Right cardiac atrium (tissue), 5 donors: ENCODE measurements around the gene COX6A1. TPM values are rescaled to one million over a fixed set of nuclear protein-coding genes. Genes with fewer than 3 reads are reported as not detected.

Experiments used
- ATAC-seq, 2 donors: fragments of 200-7000 bp; cut with Tn5 transposase; one replicate each; pipeline versions ENCODE4 v1.8.0 to v1.9.1; 2020; ENCODE audit warnings: moderate library complexity in 2 of 2, mild to moderate bottlenecking in 1 of 2
- DNase-seq, 3 donors: peaks; one replicate each; pipeline ENCODE4 v3.0.0-alpha.2; 2020
- H3K27ac ChIP-seq: one replicate; pipeline ENCODE4 v1.5.1; 2013; ENCODE audit warnings: mild to moderate bottlenecking, low read length, control low read depth, moderate library complexity
- H3K27me3 ChIP-seq: one replicate; pipeline ENCODE4 v1.6.1; 2013; ENCODE audit not compliant: control insufficient read depth, insufficient read depth
- H3K4me1 ChIP-seq: one replicate; pipeline ENCODE4 v1.6.1; 2013; ENCODE audit warnings: low read length; ENCODE audit not compliant: control insufficient read depth, insufficient read depth
- H3K4me3 ChIP-seq: one replicate; pipeline ENCODE4 v1.5.1; 2013; ENCODE audit warnings: low read length, control low read depth
- H3K9me3 ChIP-seq: one replicate; pipeline ENCODE4 v1.6.1; 2013; ENCODE audit warnings: low read length; ENCODE audit not compliant: control insufficient read depth
- WGBS: extraction: QIAGEN DNeasy Blood & Tissue Kit; methylation state at CpG from one replicate; pipeline ENCODE4 v1.1.7; 2013; 5-methylcytosine and 5-hydroxymethylcytosine counted together
- intact Hi-C, 4 donors: fragments of 100-400 bp; cut with DNase I; formaldehyde crosslinking; loops; one replicate each; pipeline versions ENCODE4 v1.11.0 to v1.14.0; 2022 to 2023
- polyA plus RNA-seq: library from polyadenylated mRNA; stranded (reverse); fragments of 200-250 nt; gene quantifications from one replicate; pipeline ENCODE4 v1.2.3, GENCODE V29; 2013
- total RNA-seq, 4 donors: library from RNA; stranded (reverse); fragmentation: NEBNext Ultra II Directional; extraction: Animal tissue kit (Norgen Biotek cat#: 25700); gene quantifications; one replicate each; pipeline ENCODE4 v1.2.1, GENCODE V29; 2021
- donor health status: healthy with polysubstance abuse.
- donor health status: DM: no; HTN: yes; CAD: no.
- donor health status: DM: no; HTN: no; CAD: no.
- donor health status: DM: no; HTN: yes; CAD: no; lungs with severe emphysema.
- donor health status: DM: yes; HTN: yes; CAD: no.

COX6A1 gene
- total and polyA plus RNA-seq, 5 donors, result 132 to 553 (median 183) TPM

DNA sequence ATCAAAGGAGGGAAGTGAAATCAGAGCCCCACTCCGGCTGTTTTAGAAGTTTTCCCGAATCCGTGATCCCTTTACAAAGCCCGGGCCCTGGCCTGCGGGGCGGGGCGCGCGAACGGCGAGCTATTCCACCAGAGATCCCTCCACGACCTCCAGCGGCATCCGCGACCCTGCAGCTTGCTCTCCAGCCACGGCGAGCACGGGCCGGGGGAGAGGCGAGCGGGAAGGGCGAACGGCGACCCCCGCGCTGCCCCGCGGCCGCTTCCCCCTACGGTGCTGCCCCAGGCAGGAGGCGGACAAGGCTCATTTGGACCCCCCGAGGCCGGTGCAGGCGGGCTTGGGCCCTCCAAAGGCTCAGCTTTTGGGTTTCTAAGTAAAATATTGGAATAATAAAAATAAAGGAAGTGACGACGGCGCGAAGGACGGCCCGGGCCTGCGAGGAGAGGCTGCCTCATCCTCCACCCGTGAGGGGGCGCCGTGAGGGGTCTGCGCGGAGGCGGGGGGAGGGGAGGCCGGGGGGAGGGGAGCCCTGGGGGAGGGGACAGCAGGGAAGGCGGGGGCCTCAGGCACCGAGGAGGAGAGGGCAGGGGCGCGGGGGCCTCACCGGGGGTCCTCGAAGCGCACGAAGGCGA, 31.0 kb downstream of the COX6A1 start:
- Histone ChIP-seq H3K9me3 (no peaks in the 10 kb centered on the region), H3K27me3 (no peaks in the 10 kb centered on the region), H3K27ac (peak overlapping the region; percentile 94), H3K4me3 (peak overlapping the region; percentile 99), H3K4me1 (peaks cover 2% of the 10 kb centered on the region)
- DNase-seq (peak; percentile 51 to 80 (median 79)), ATAC-seq (peak; percentile 43 to 56)
- WGBS, result under 1% methylated on average over 57 of the region's 57 CpGs
- intact Hi-C loops, result no loop called here

DNA sequence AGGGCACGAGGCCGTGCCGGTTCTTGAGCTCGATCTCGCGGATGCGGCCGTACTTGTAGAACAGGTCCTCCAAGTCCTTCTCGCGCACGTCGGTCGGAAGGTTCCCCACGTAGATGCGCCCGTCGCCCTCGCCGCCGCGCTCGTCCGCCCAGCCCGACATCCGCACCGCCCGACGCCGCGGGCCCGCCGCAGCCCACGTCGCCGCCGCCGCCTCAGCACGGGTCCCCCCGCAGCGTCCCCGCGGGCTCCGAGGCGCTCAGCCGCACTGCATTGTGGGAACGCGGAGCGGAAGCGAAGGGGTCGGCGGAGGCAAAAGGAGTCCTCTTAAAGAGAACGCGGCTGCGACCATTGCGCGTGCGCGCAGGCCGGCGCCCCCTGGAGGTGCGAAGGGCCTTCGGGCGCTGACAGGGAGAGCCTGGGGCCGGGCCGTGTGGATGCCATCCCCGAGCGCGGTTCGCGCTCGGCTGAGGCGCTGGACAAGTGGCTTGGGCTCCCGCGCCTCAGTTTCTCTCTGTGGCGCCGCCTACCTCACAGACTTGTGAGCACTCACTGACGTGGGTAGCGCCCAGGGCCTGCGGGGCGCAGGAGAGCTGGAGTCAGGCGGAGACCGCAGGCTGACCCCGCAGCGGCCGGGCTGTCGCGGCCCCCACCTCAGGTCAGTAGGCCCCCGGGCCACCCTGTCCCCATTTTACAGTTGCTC, 31.7 kb downstream of the COX6A1 start, which contains the start of gene SRSF9:
TSS of gene SRSF9 (minus strand) at position 299 of the 700 bp plus-strand sequence. CDS start at position 160, 139 bp downstream.
- Histone ChIP-seq H3K27ac (peak within 1 kb of the TSS; percentile 94), H3K4me3 (peak within 1 kb of the TSS; percentile 99), H3K4me1 (peaks cover 2% of the 10 kb centered on the region), H3K27me3 (no peaks in the 10 kb centered on the region), H3K9me3 (no peaks in the 10 kb centered on the region)
- peak; percentile 96 to 97 for ATAC-seq
- DNase-seq, result peak; percentile 96 to 99 (median 98)
- WGBS, result under 1% methylated on average over 88 of the region's 88 CpGs
- intact Hi-C loops, result loop anchor here in 1 of 4 donors (10.0 kb wide), 1 partner anchor 65 kb away; the partner anchor contains the start of gene RNF10

DNA sequence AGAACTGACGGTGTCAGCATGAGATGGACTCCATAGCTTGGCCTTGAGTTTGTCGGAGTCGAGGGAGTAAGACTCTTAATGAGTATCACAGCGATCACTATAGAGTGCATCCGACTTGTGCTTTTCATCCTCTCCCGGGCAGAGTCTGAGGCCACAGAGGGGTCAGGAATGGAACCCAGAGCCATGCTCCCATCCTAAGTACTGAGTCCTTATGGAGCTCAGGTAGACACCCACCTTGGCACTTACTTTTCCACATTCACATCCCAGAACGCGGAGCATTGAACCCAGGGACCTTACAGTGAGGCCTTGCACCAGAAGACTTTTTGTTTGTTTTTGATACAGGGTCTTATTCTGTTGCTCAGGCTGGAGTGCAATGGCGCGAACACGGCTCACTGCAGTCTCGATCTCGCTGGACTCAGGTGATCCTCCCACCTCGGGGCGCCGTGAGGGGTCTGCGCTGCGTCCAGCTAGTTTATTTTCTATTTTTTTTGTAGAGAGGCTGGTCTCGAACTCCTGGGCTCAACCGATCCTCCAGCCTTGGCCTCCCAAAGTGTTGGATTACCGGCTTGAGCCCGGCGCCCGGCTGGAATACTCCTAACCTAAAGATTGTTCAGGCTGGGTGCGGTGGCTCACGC, 32.4 kb downstream of the COX6A1 start:
- WGBS, result 68% methylated on average over 26 of the region's 26 CpGs
- Histone ChIP-seq H3K27me3 (no peaks in the 10 kb centered on the region), H3K4me1 (peaks cover 2% of the 10 kb centered on the region), H3K4me3 (peak overlapping the region; percentile 99), H3K27ac (peak overlapping the region; percentile 48), H3K9me3 (no peaks in the 10 kb centered on the region)
- intact Hi-C loops, result loop anchor here in 1 of 4 donors (10.0 kb wide), 1 partner anchor 65 kb away; the partner anchor contains the start of gene RNF10
- DNase-seq (peak in 1 of 3 donors; percentile 39), ATAC-seq (peak; percentile 26 to 41)

DNA sequence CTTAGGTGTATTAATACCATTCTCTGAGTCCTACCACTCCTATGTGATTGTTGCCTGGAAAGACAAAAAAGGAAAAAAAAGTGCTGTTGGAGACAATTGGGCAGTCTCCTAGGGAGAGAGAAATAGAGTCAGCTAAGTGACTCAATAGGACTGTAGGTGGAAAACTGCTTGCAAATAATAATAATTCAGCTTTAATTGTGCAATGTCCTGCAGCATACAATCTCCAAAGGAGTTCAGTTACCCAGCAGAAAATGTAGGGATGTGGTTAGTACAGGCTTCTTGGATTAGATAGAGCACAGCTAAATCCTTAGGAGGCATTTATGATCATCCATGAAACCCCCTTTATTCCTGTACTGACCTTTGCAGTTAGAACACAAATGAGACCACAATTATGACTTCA, 34.6 kb downstream of the COX6A1 start:
- ATAC-seq (no peak), DNase-seq (no peak)
- intact Hi-C loops, result loop anchor here in 1 of 4 donors (10.0 kb wide), 1 partner anchor 62 kb away; the partner anchor contains the start of gene RNF10
- H3K4me1 ChIP-seq, result peaks cover 2% of the 10 kb centered on the region
- no peak overlapping the region for H3K4me3 ChIP-seq
- no peak overlapping the region for H3K27ac ChIP-seq
- H3K27me3 ChIP-seq, result no peaks in the 10 kb centered on the region
- no peaks in the 10 kb centered on the region for H3K9me3 ChIP-seq

DNA sequence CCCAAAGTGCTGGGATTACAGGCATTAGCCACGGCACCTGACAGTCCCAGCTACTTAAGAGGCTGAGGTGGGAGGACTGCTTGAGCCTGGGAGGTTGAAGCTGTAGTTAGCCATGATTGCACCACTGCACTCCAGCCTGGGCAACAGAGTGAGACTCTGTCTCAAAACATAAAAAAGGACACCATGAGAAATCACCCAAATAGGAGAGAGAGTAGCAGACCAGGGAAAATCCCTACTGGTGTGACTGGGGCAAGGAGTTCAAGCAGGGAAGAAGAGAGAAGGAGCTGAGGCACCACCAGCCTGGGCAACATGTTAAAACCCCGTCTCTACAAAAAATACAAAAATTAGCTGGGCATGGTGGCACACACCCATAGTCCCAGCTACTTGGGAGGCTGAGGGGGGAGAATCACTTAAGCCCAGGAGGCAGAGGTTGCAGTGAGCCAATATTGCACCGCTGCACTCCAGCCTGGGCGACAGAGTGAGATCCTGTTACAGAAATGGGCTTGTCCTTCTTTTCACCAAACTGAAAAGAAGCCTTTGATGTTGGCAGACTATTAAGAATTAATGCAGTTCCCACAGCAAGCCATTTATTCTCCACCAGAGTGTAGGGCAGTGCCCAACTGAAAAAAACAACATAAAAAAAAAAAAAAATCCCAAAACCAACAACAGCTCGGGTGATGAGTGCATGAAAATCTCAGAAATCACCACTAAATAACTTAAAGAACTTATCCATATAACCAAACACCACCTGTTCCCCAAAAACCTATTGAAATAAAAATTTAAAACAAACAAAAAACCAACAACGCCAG, 36.1 kb downstream of the COX6A1 start:
- H3K4me3 ChIP-seq, result no peak overlapping the region
- 78% methylated on average over 6 of the region's 6 CpGs for WGBS
- intact Hi-C loops, result loop anchor here in 1 of 4 donors (10.0 kb wide), 1 partner anchor 61 kb away; the partner anchor contains the start of gene RNF10
- ATAC-seq (no peak), DNase-seq (no peak)
- H3K27ac ChIP-seq, result no peak overlapping the region
- H3K27me3 ChIP-seq, result no peaks in the 10 kb centered on the region
- no peaks in the 10 kb centered on the region for H3K9me3 ChIP-seq
- peaks cover 2% of the 10 kb centered on the region for H3K4me1 ChIP-seq

DNA sequence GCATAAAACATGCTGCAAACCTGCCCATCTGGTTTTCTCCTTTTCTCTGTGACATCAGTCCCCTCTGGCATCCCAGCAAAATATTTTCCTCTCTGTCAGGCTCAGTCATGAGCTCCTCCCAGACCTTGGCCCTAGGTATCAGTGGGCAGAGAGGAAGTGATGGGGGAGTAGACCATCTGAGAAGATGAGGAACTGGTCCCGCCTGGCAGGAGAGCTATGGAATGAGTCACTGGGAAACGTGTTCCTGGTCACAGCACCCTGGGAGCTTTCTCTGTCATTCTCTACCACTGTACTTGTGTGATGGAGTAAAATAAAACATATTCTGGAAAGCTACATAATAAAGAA, 36.7 kb downstream of the COX6A1 start:
- no peak overlapping the region for H3K4me3 ChIP-seq
- intact Hi-C loops, result loop anchor here in 1 of 4 donors (10.0 kb wide), 1 partner anchor 60 kb away; the partner anchor contains the start of gene RNF10
- no peaks in the 10 kb centered on the region for H3K27me3 ChIP-seq
- WGBS, result 20% methylated on average over 2 of the region's 2 CpGs
- peak in 1 of 2 donors; percentile 6 for ATAC-seq
- no peaks in the 10 kb centered on the region for H3K9me3 ChIP-seq
- DNase-seq, result no peak
- H3K27ac ChIP-seq, result no peak overlapping the region
- peaks cover 2% of the 10 kb centered on the region for H3K4me1 ChIP-seq

DNA sequence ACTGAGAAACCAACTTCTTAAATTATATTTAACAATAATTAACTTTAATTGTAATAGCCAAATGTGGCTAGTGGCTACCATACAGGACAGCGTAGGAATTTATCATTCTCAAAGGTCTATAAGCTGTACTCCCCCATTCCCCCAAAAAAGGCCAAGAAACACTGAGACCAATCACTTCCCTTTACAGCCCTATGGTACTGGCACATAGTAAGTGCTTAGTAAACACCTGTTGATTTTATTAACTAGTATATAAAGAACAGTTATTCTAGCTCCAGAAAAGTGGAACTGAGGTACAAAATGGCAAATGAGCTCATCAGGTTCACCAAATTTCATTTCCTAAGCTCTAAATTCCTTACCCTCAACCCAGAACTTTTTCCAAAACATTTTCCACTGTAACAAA, 37.7 kb downstream of the COX6A1 start:
- Histone ChIP-seq H3K27ac (no peak overlapping the region), H3K27me3 (no peaks in the 10 kb centered on the region), H3K4me3 (no peak overlapping the region), H3K9me3 (no peaks in the 10 kb centered on the region), H3K4me1 (no peaks in the 10 kb centered on the region)
- DNase-seq (no peak), ATAC-seq (no peak)
- WGBS, result 100% methylated on average over 1 of the region's 1 CpG
- intact Hi-C loops, result loop anchor here in 1 of 4 donors (10.0 kb wide), 1 partner anchor 59 kb away; the partner anchor contains the start of gene RNF10

DNA sequence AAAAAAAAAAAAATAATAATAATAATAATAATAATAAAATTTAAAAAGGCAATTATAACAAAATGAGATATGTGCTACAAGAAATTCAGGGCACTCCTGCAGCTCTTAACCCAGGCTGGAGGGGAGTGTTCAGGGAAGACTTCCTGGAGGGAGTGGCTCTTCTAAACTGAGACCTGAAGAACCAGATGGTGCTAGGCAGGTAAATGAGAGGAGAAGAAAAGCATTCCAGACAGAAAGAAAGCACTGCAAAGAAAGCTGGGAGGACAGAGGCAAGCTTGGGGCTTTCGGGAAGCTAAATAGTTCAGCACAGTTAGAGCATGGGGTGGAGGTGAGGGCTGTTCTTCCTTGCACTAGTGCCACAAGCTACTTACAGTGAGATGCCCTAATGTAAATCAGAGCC, 41.5 kb downstream of the COX6A1 start:
- Histone ChIP-seq H3K27me3 (no peaks in the 10 kb centered on the region), H3K27ac (no peak overlapping the region), H3K9me3 (no peaks in the 10 kb centered on the region), H3K4me3 (no peak overlapping the region), H3K4me1 (no peaks in the 10 kb centered on the region)
- WGBS, result 93% methylated on average over 1 of the region's 1 CpG
- intact Hi-C loops, result loop anchor here in 1 of 4 donors (10.0 kb wide), 1 partner anchor 55 kb away; the partner anchor contains the start of gene RNF10
- no peak for ATAC-seq
- DNase-seq, result no peak

DNA sequence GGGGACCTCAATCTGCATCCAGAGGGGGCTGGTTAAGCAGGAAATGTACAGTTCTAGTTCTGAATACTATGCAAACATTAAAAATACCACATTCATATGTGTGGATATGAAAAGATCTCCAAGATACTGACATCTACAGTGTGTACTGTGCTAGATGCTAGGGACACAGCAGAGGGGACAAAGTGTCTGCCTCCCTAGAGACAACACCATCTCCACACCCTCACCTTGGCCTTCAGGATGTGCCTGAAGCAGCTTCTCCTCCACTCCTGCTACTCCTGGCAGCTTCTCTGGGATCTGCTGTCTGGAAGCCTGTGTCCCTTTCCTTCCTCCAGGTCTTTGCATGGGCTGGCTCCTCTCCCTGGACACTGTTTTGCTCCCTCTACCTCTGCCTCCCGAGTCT, 42.3 kb downstream of the COX6A1 start:
- no peak overlapping the region for H3K4me3 ChIP-seq
- no peak overlapping the region for H3K27ac ChIP-seq
- 68% methylated on average over 1 of the region's 1 CpG for WGBS
- H3K27me3 ChIP-seq, result no peaks in the 10 kb centered on the region
- ATAC-seq (no peak), DNase-seq (no peak)
- no peaks in the 10 kb centered on the region for H3K9me3 ChIP-seq
- H3K4me1 ChIP-seq, result no peaks in the 10 kb centered on the region
- intact Hi-C loops, result no loop called here

DNA sequence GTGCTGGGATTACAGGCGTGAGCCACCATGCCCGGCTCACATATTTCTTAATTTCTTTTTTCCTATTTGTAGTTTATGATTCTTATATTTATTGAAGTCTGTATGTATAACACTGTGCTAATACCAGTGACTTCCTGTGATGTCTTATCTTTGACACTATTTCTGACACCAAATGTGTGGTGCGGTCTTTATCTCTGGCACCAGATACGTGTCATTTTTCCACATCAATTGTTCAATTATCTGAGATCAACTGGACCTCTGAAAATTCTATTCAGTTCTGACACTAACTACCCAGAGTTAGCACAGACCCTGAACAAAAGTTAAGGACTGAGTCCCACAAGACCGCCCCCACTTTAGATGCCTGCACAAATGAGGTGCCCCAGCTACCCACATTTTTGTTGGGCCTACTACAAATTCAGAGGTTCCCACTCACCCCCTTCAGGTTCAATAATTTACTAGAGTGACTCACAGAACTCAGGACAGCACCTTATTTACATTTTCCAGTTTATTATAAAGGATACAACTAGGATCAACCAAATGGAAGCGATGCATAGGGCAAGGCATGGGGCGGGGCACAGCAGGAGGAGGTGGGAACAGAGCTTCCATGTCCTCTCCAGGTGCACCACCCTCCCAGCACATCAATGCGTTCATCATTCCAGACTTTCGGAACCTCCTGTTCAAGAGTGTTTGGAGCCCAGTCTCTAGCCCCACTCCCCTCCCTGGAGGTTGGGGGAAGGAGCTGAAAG, 43.3 kb downstream of the COX6A1 start:
- ATAC-seq (no peak), DNase-seq (no peak)
- Histone ChIP-seq H3K4me1 (no peaks in the 10 kb centered on the region), H3K27me3 (no peaks in the 10 kb centered on the region), H3K27ac (no peak overlapping the region), H3K4me3 (no peak overlapping the region), H3K9me3 (no peaks in the 10 kb centered on the region)
- intact Hi-C loops, result no loop called here
- WGBS, result 90% methylated on average over 9 of the region's 9 CpGs
